Stimulated activated CD8-positive, alpha-beta memory T cell treated with anti-CD3 and anti-CD28 coated beads, Interleukin-2, amount 100 ng/mL, for 1 hour (primary cell): ENCODE measurements around the gene SPATA18.

Experiments
- DNase-seq, 2 donors: peaks; one replicate each; pipeline ENCODE4 v3.0.0-alpha.2; 2020; ENCODE audit warnings: low read depth in 2 of 2

Gene SPATA18, protein sequence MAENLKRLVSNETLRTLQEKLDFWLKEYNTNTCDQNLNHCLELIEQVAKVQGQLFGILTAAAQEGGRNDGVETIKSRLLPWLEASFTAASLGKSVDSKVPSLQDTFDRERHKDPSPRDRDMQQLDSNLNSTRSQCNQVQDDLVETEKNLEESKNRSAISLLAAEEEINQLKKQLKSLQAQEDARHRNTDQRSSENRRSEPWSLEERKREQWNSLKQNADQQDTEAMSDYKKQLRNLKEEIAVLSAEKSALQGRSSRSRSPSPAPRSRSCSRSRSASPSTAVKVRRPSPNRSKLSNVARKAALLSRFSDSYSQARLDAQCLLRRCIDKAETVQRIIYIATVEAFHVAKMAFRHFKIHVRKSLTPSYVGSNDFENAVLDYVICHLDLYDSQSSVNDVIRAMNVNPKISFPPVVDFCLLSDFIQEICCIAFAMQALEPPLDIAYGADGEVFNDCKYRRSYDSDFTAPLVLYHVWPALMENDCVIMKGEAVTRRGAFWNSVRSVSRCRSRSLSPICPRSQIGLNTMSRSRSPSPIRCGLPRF

DNA sequence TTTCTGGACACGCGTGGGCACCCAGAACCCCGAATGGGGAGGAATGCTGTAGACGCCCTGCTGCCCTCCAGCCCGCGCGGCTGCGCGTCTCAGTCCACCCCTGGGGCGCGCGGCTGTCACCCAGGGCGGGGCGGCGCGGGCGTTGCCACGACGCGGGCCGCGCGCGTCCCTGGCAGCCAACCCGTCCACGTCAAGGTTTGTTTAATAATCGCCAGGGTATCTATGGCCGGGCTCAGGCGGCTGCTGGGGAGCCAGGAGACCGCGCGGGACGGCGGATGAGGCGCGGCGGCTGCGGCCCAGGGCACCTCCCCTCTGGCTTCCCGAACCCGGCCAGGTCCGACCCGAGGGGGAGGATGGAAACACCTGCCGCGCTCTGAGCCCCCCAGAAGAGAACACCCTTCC is at the start of gene SPATA18:
Gene SPATA18 (plus strand): TSS at position 92 of the 402 bp plus-strand sequence. CDS start 401 bp downstream, outside the sequence.
- no peak for DNase-seq

DNA sequence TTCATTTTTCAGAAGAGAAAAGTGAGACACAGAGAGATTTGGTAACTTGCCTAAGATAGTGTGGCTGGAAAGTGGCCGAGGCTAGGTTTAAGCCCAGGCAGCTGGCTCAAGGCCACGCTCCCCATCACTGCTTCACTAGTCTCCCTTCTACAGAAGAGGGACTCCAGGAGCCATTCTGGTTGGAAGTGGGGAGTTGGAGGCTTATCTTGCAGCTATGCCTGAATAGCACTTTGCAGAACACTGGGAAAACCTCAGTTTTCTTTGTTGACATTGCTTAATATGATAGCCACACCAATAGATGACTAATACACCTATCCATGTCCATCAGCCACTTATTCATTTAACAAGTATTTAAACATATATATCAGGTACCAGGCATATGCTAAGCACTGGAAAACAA is 49.5 kb upstream of the SPATA18 start:
- DNase-seq = no peak

DNA sequence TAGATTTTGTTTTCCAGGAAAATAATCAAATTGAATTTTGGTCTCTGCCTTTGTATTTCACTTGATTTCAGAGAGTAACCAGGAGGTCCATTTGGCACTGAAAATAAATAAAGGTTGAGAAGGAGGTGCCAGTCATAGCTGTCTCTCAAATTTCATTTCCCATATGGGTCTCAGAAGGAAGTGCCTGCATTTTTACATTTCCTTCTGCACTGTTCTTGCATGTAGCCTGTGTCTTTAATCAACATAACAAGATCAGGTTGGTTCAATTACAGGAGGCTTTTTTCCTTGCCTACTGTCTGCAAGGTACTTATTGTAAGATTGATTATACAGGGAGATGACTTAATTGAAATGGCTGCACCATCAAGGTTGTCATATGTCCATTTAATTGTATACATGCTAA is 46.7 kb upstream of the SPATA18 start:
- no peak for DNase-seq

DNA sequence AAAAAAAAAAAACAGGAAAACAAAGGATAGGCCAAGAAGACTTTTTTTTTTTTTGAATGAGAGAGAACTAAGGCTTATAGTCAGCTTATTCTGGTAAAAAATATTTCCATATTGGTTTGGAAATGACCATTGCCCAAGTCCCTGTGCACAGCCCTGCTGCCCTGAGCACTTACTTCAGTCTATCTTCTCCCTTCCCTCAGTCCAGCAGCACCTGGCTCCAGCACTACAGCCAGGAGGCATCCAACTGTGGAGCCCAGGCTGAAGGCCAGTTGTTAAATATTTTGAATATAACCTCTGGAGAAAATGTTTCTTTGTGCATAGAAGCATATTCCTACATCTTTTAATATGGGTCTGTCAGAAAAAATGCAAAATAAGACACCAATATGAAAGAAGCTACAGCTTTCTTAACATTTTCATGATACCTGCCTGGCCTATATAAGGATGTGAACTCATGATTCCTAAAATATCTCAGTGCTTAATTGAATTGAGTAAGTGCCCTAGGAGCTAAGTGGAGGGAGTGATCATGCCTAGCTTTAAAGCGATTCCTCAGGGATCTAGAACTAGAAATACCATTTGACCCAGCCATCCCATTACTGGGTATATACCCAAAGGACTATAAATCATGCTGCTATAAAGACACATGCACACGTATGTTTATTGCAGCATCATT is 45.4 kb upstream of the SPATA18 start:
- DNase-seq = no peak

DNA sequence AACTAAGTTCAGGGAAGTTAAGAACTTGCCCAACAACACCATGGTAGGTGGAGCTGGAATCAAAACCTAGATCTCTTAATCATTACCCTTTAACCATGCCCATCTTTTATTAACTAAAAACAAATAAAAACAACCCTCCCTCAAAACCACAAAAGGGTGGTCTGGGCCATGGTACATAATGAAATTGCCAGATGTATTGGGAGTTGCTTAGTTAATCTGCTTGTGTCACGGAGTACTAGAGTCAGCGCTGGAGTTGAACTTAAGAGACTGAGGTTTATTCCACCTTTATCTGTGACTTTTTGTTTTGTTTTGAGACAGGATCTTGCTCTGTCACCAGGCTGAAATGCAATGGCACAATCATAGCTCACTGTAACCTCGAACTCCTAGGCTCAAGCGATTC is 44.2 kb upstream of the SPATA18 start:
- no peak for DNase-seq

DNA sequence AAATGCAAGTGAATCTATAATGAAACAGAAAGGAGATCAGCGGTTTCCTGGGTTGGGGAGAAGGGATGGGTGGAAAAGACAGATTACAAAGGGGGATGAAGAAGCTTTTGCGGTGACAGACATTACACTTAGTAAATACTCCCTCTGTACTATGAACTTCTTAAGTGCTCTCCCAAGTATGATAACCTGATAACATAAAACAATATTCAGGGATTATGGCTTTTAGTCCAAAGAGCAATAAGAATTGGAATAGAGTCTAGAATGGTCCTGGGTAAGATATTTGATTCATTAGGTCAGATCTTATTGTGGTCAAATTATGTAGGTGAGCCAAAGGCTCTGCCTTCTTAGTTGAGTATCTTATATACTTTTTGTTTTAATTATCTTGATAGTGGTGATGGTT is 40.1 kb upstream of the SPATA18 start:
- no peak for DNase-seq

DNA sequence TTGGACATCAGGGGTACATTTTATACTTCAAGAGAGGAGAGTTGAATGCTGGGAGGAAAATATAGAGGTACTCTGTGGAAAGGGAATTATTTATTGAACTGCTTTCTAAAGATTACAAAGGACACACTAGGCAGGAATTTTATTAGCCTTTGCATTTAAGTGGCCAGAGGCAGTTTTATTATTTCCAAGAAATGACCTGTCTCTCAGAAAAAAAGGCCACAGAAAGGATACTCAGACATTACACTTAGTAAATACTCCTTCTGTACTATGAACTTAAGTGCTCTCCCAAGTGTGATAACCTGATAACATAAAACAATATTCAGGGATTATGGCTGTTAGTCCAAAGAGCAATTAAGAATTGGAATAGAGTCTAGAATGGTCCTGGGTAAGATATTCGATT is 38.5 kb upstream of the SPATA18 start:
- no peak for DNase-seq

DNA sequence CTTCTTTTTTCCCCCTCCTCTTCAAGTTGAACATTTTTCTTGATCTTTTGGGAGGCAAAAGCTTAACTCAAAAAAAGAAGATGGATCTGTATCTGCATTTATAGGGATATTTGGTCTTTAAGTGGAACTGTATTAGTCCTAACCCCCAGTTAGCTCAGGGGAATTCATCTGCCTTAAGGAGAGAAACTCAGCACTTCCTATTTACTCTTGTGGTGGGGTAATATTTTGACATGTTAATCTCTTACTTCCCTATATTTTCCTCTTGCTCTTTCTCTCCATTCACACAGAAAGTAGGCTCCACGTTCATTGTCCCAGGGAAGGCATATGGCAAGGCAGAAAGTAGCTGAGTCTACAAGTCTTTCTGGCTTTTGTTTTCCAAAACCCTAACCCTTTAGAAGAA is 36.2 kb upstream of the SPATA18 start:
- no peak for DNase-seq

DNA sequence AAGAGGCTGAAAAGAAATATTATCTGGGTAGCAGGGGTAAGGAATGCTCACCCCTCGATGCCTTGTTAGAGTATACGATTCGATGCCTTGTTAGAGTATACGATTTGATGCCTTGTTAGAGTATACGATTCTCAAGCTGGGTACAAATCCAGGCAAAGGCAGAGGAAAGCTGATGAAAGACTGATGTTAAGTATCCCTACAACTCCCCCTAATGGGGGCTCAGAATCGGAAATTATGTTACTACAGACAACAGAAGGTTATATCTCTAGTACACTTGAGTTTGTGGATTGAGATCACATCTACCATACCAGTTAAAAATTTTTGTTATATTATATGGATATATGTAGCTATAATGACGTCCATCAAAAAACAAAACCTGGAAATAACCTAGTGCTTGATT is 35.7 kb upstream of the SPATA18 start:
- no peak for DNase-seq

DNA sequence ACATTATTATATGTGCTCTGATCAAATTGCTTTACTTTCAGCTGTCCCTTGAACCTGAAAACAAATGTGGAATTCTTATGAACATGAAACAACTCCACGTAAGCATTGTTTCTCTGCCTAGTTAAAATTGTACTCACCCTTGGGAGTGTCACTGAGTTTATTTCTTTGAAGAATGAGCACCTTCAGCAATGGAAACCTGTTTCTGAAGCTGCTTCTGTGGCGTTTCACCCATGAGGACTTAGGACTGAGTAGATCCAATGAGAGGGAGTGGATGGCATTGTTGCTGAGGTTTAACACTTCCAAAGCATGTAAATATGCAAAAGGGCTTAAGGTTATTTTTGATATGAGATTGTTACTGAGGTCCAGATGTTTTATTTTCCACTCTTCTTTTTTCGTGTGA is 34.1 kb upstream of the SPATA18 start:
- no peak for DNase-seq

DNA sequence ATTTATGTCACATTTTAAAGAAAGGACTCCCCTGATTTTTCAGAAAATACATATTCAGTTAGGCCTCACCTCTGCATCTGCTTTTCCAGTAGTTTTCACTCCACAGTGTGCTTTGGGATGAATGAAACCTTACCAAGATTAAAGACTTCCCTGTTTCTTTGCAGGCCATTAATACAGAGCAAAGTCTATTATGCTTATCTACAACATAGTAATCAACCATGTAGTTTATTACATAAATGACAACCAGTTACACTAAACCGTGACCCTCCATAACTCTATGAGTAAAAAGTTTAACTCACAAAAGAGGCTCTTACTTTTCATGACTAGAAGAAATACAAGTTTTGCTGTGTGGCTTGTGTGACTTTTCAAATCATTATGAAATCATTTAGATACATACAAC is 33.3 kb upstream of the SPATA18 start:
- no peak for DNase-seq

DNA sequence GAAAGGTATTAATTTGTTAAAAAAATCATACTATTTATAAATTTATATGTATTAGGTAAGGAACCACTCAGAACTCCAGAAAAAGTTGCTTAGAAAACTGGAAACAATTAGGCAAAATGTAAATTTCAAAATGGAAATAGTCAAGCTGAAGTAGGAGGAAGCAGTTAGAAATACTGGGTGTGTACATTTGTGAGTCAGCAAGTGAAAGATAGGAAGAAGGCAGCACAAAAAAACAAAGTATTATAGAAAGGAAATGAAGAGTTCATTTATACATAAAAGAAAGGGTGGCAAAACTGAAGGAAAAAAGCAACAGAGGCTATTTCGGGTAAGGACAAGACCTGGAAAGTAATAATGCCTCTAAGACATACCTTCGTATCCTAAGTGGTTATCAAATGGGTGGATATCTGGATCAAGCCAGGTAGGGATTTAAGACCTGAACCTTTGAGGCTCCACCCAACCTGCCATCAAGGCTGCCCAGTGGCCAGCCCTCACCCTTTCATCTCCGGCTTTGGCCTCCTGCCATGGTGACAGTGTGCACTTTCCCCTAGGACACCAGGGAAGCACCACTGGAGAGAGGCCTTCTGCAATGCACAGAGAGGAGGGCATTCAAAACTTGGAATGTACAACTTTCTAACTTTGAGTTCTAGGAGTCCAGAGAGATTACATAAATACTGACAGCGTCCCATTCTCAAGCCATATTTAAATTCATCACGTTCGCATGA is 31.0 kb upstream of the SPATA18 start, which contains the start of gene LRRC66:
Gene LRRC66 (minus strand): TSS at position 428 of the 722 bp plus-strand sequence. CDS start 2,750 bp downstream, outside the sequence.
- no peak for DNase-seq

DNA sequence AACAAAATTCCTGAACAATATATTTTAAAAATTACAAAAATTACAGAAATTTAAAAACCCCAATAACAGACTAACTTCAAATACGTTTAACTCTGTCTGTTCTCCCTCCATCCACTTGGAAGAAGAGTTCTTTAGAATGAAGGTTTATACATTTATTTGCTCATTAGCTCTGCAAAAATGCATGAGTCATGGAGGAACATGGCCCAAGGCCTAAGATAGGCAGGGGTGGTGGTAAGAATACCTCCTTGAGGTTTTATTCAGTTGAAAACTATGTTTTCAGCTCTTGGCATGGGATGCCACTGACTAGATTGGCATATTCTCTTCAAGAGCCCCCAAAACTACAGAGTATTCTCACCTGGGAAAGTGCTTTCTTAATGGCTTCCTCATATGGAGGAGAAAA is 22.1 kb upstream of the SPATA18 start:
- no peak for DNase-seq

DNA sequence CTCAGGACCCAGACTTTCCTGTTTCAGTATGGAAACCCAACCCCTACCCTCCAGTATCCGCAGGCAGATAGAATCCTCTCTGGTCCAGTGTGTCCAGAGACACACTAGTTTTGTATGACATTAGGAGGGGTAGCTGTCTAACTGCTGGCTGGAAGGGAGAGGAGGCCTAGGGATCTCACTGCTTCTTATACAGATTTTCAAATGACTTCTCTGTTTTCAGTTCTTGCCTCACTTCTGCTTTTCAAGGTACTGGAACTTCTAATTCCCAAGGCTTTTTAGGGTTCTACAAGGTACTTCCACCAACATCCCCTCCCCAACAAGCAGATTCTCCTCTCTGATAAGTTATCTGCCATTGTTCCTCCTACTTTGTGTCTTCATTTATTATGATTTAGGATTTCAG is 19.1 kb upstream of the SPATA18 start:
- DNase-seq = no peak

DNA sequence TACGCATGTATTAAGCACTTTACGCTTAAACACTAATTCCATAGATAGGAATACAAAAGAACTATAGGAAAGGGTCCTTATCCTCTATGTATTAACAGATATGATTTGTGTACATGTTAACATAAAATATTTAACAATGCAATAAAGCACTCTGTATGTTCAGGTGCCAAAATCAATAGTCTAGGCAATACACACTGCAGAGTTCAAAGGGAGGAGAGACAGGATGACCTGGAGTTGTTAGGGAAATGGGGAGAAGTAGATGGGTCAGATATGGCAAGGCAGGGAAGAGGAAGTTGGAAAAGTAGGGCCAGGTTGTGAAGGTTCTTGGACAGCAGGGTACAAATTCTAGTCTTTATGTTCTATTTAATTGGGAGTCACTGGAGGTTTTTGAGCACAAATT is 15.9 kb upstream of the SPATA18 start:
- no peak for DNase-seq

DNA sequence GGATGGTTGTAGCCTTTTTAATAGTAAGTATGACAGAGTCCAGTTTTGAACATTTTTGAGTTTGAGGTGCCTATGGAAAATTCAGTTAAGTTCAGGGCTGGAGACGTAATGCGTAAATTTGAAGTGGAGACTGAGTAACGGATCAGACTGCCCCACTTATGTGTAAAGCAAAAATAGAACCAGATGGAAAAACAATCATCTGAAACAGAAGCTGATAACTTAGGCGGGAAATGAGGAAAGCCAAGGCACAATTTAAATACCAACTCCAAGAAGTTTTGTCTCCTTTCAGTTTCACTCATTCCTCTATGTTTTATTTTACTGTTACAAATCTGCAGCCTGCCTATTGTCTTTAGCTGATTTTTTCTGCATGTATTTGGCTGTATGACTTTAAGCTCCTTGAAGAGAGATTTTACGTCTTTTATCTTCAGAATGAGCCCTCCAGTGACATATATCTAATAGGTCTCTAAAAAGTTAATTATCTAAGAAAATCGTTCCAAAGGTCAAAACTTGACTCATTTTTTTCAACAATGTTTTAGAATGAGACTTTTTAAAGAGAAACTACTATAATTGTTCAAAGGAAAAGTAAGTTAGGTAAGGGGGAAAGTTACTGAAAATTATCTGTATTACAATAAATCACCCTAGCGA is 14.1 kb upstream of the SPATA18 start:
- DNase-seq = no peak

DNA sequence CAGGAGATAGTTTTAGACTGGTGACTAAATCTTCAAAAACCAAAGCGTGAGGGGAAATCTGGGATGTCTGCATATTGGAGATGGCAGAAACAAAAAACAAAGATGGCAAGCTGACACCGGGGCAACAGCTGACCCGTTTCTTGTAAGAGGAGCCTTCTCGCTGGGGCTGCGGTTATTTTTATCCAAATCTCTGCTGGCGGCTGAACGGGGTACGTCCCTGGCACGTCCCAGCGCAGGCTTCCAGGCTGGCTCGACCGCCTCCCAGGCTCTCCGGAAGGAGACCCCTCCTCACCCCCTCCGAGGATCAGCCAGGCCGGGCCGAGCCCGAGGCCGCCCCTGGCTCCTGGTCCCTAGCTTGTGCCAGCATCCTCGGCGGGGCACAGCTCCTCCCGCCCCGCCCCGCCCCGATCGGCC is 13.4 kb upstream of the SPATA18 start:
- no peak for DNase-seq

DNA sequence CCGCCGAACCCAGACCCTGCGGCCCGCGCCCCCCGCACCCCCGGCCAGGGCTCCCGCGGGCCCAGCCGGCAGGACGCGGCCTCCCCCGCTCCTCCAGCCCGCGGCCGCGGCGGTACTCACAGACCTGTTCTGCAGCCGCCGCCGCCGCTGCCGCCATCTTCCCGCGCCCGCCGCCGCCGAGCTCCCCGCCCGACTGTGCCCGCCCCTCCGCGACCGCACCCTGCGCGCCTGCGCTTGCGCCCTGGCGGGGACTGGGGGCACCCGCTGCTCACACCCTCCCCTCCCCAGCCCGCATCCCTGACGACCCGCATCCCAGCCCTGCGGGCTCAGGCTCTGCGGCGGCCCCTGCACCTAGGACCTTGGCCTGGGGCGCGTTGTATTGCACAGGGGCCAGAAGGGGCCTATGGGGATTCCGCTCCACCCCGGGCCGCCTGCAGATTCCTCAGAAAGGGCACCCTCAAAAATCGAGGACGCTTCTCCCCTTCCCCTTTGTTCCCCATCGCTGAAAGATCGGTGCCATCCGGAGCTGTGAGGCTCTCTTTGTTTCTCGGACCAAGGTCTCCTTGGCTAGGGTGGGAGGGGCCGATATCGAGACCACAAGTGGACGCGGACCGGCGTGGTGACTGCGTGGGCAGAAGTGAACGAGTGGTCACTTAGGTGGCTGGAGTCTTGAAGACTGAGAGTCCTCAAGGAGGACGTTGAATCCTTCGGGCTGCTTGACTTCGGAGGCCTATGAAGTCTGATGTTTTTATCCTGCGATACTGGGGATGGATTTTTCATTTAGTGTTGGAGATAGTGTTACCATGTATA is 12.8 kb upstream of the SPATA18 start, which contains the start of gene SGCB:
Gene SGCB (minus strand): TSS at position 197 of the 810 bp plus-strand sequence. CDS start 40 bp downstream, at position 157.
- peak; percentile 41 to 55 for DNase-seq

DNA sequence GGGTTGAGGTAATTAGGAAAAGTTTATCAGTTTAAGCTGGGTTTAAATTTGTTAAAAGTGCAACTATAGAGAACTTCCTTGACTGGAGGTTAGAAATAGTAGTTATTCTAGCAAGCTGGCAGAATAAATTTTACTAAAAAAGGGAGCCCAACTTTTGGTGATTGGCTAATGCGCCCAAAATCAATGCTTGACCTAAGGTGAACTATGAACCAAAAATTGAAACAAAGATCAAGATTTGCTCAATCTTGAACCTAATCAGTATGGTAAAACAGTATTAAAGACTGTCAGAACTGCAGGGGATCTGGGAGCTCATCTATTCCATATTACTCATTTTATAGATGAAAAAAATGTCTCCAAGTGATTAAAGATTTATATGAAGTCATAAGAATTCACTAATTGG is 6.1 kb upstream of the SPATA18 start:
- DNase-seq = no peak

DNA sequence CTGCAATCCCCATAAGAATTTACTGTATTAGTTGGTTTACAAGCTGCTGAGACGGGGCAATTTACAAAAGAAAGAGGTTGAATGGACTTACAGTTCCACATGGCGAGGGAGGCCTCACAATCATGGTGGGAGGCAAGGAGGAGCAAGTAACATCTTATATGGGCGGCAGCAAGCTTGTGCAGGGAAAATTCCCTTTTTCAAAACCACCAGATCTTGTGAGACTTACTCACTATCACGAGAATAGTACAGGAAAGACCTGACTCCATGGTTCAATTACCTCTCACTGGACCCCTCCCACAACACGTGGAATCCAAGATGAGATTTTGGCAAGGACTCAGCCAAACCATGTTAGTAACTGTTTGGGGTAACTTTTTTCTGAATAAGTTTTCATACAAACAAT is 1.8 kb upstream of the SPATA18 start:
- no peak for DNase-seq
